ENCODE results near the gene CXXC4.
A peak's percentile ranks its signal among the peaks of the same experiment; 100 is the strongest.

Gene CXXC4

DNA sequence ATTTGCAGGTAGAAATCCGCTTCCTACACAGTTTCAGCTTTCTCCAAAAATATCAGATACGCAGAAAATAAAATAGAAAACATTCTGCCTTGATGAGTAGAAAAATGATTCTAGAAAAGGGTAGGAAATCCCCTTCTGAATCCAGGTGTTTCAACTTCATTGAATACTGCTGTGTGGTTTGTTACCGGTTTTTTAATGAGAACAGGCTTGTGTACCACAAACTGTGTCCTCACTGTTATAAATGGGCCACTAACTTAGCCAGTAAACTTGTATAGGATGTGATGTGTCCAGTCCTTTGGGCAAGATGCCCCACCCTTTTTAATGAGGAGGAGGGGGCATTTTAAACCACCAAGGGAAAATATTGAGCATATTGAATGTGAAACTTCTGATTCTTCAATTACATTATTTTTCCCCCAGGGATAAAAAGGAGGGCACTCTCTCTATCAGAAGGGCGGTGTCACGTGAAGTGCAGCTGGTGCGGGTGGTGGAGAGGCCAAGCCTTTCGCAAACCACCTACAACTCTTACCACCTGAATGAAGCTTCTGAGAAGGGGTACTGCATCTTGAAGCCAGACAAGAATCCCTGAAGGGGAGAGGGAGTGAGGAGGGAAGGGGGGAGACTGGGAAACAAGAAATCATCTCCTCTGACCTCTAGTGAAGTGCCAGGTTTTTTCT, 4.5 kb downstream of the CXXC4 start:
- TF ChIP-seq, protein P1, sequence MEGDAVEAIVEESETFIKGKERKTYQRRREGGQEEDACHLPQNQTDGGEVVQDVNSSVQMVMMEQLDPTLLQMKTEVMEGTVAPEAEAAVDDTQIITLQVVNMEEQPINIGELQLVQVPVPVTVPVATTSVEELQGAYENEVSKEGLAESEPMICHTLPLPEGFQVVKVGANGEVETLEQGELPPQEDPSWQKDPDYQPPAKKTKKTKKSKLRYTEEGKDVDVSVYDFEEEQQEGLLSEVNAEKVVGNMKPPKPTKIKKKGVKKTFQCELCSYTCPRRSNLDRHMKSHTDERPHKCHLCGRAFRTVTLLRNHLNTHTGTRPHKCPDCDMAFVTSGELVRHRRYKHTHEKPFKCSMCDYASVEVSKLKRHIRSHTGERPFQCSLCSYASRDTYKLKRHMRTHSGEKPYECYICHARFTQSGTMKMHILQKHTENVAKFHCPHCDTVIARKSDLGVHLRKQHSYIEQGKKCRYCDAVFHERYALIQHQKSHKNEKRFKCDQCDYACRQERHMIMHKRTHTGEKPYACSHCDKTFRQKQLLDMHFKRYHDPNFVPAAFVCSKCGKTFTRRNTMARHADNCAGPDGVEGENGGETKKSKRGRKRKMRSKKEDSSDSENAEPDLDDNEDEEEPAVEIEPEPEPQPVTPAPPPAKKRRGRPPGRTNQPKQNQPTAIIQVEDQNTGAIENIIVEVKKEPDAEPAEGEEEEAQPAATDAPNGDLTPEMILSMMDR (IDR thresholded peaks at IDR 0.05; ENCODE audit: borderline replicate concordance, insufficient read depth, low read depth, low read length): no peak
- peak overlapping the region; percentile 73 for H3K4me3 ChIP-seq (ENCODE audit: low read depth, low read length)

DNA sequence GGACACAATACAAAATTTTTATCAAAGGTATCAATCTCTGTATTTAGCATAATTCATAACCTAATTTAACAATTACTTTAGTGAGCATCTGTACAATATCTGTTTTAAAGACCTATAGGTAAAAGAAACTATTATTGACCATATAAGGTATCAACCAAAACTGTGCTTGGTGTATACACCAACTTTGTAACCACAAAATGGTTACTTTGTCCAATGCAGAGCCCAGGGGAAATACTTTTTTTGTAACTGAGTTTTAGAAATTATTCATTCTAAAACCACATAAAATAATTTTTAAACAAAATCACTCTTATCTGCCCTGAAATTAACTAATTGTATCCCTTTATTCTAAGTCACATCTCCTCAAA, 5.0 kb downstream of the CXXC4 start:
- TF ChIP-seq, protein P1 (IDR thresholded peaks at IDR 0.05; ENCODE audit: borderline replicate concordance, insufficient read depth, low read depth, low read length): no peak
- peak overlapping the region; percentile 73 for H3K4me3 ChIP-seq (ENCODE audit: low read depth, low read length)

DNA sequence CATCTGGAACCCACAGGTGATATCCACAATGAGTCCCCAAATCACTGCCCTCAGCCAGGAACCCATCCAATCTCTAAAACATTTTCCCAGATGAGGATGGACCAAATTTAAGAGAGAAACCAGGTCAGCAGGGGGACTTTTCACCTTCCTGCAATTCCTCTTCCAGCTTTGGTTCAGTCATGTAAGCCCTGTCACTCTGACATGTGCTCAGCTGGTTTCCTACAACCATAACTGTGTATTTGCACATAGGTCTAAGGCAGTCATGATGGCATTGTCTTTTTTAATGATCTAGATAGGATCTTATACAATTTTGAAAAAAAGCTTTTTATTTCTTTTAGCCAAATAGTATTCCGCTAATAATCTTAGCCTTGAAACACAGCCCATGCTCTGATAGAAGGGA, 6.5 kb downstream of the CXXC4 start:
- no peak overlapping the region for H3K4me3 ChIP-seq (ENCODE audit: low read depth, low read length)
- TF ChIP-seq, protein P1 (IDR thresholded peaks at IDR 0.05; ENCODE audit: borderline replicate concordance, insufficient read depth, low read depth, low read length): no peak

DNA sequence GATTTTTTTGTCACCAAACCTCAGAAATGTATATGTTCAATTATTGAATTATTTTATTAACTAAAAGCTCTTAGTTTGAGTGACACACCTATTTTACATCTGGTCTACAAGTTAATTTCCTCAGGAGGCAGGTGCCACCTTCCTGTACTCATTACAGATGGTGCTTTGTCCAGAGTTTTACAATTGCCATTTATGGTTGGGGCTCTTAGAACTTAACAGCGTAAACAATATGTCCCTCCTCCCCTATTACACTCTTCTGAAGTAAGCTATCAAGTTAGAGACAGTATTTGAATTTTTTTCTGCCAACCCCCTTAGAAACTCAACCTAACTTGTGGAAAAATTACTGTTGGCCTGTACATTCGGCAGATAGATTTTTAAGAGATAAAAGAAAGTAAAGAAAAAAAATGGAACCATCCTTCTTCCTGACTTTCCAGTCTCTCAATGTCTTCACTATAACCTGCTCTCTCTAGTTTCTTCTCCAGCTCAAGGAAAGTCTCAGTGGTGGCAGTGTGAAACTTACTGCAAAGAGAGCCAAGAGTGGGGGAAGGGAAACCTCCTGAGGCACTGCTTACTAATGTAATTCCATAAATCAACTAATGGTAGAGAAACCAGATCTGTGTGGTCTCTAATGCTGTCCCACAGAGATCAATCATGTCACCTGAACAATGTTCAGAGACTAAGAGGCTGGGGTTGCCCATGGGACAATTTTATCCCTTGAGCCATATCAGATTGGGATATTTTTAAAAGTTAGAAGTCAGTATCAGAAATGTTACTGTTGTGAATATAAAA, 7.8 kb downstream of the CXXC4 start:
- H3K4me3 ChIP-seq (ENCODE audit: low read depth, low read length): no peak overlapping the region
- TF ChIP-seq, protein P1 (IDR thresholded peaks at IDR 0.05; ENCODE audit: borderline replicate concordance, insufficient read depth, low read depth, low read length): no peak

DNA sequence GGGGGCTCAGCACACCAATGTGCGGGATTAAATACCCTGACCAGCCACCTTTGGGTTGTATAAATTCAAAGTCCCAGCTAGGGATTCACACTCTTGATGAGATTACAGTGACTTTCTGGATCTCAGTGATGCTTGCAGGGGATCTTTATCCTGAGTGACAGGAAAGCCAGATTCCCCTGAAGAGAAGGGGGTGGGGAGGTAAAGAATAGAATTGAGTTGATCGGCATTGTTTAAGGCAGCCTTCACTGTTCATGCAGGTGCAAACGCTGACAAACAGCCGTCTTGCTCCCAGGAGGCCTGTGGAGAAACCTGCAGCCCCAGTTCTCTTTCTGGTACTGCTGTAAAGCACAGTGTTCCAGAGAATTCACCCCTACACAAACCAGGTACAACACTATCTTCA, 19.0 kb downstream of the CXXC4 start:
- TF ChIP-seq, protein P1 (IDR thresholded peaks at IDR 0.05; ENCODE audit: borderline replicate concordance, insufficient read depth, low read depth, low read length): no peak
- H3K4me3 ChIP-seq (ENCODE audit: low read depth, low read length): no peak overlapping the region

DNA sequence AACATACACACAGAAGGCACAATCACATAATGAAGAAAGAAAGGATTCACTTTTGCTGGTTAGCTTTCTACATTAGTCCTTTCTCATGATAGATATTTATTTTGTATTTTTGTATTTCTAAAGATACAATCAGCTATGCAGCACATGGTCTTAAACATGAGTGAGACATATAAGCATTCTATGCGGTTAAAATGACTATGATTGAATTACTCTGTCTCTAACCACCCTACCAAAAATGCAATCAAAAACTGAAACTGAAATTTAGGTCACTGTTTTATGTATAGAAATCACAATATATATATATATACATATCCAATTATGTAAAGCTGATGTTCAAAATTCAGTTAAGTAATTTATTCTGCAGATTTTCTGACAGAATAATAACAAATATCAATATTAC, 21.9 kb downstream of the CXXC4 start:
- no peak overlapping the region for H3K4me3 ChIP-seq (ENCODE audit: low read depth, low read length)
- TF ChIP-seq, protein P1 (IDR thresholded peaks at IDR 0.05; ENCODE audit: borderline replicate concordance, insufficient read depth, low read depth, low read length): no peak

DNA sequence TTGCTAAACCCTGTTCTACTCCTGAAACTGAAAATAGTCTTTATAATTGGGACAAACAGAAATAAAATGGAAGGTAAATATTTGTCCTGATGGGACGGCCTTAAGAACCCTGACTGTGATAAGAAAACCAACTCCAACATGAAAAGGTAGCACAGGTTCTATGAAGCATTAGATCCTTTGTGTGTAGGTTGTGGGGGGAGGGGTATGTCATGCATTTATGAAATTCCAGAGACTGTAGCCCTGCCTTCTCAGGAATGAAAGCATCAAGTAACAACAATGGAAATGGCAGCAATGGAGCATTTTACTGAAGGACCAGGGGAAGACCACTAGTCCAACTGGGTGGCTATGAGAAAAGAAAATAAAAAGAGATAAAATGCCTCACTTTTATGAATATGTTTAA, 23.9 kb downstream of the CXXC4 start:
- TF ChIP-seq, protein P1 (IDR thresholded peaks at IDR 0.05; ENCODE audit: borderline replicate concordance, insufficient read depth, low read depth, low read length): no peak
- H3K4me3 ChIP-seq (ENCODE audit: low read depth, low read length): no peak overlapping the region
